Measurements from ENCODE around the gene CFAP300.

DNA sequence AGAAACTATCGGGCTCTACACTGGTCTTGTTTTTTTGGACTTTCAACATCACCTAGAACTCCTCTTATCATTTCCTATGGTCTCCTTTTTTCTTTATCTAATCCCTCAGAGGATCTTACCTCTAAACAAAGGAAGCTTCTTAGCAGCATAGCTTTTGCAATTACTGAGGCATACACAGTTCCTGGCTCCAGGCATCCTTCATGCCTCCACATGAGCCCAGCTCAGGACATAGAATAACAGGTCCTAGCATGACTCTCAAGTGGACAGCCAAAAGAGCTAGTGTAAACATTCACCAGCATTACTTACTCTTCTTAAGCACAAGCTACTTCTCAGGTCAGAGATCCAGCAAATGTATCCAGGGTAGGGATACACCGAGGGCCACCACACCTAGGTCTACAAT lies 17.1 kb downstream of the CFAP300 start:
- TF ChIP-seq, protein P1, sequence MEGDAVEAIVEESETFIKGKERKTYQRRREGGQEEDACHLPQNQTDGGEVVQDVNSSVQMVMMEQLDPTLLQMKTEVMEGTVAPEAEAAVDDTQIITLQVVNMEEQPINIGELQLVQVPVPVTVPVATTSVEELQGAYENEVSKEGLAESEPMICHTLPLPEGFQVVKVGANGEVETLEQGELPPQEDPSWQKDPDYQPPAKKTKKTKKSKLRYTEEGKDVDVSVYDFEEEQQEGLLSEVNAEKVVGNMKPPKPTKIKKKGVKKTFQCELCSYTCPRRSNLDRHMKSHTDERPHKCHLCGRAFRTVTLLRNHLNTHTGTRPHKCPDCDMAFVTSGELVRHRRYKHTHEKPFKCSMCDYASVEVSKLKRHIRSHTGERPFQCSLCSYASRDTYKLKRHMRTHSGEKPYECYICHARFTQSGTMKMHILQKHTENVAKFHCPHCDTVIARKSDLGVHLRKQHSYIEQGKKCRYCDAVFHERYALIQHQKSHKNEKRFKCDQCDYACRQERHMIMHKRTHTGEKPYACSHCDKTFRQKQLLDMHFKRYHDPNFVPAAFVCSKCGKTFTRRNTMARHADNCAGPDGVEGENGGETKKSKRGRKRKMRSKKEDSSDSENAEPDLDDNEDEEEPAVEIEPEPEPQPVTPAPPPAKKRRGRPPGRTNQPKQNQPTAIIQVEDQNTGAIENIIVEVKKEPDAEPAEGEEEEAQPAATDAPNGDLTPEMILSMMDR (conservative IDR thresholded peaks at IDR 0.05) = no peak
- no peak for TF ChIP-seq ZFX (IDR thresholded peaks at IDR 0.05)
